OCI-LY3 (cell line): Measurements from ENCODE around the gene ARFRP1.

ENCODE experiments used
- H2AFZ ChIP-seq: fragments of 200-600, 300-600 bp; shearing (Covaris generic); 2 replicates; pipeline ENCODE4 v1.6.0; 2014; ENCODE audit warnings: antibody characterized with exemption, low read depth, low read length
- H3K27ac ChIP-seq: fragments of 200-600, 300-600 bp; sonication (generic); 2 replicates; pipeline ENCODE4 v1.5.1; 2014; ENCODE audit warnings: mild to moderate bottlenecking, low read length, moderate library complexity, mixed read lengths
- H3K27me3 ChIP-seq: fragments of 200-600, 300-600 bp; sonication (generic); 2 replicates; pipeline ENCODE4 v1.6.1; 2014; ENCODE audit warnings: low read depth, low read length, mixed read lengths
- H3K36me3 ChIP-seq: fragments of 200-600, 300-600 bp; sonication (generic); replicated peaks from 2 replicates; pipeline ENCODE3; 2014; ENCODE audit warnings: low read depth, low read length, mixed read lengths
- H3K4me1 ChIP-seq: fragments of 300-600, 200-600 bp; sonication (generic); 2 replicates; pipeline ENCODE4 v1.6.1; 2014; ENCODE audit warnings: low read length, mixed read lengths
- H3K4me2 ChIP-seq: fragments of 200-600, 300-600 bp; sonication (generic); 2 replicates; pipeline ENCODE4 v1.6.1; 2014; ENCODE audit warnings: low read length, mixed read lengths
- H3K4me3 ChIP-seq: fragments of 300-600, 200-600 bp; sonication (generic); 2 replicates; pipeline ENCODE4 v1.5.1; 2014; ENCODE audit warnings: antibody characterized with exemption, mild to moderate bottlenecking, low read length, moderate library complexity
- H3K79me2 ChIP-seq: fragments of 300-600, 200-600 bp; shearing (Covaris generic); 2 replicates; pipeline ENCODE4 v1.6.1; 2014; ENCODE audit warnings: mild to moderate bottlenecking, low read length, mixed read lengths
- H3K9ac ChIP-seq: fragments of 300-600, 200-600 bp; shearing (Covaris generic); 2 replicates; pipeline ENCODE4 v1.6.0; 2014; ENCODE audit warnings: mild to moderate bottlenecking, low read length, moderate library complexity
- H3K9me3 ChIP-seq: fragments of 200-600, 300-600 bp; shearing (Covaris generic); 2 replicates; pipeline ENCODE4 v1.6.1; 2014; ENCODE audit warnings: low read length, mixed read lengths; ENCODE audit not compliant: insufficient read depth
- H4K20me1 ChIP-seq: fragments of 200-600, 300-600 bp; sonication (generic); 2 replicates; pipeline ENCODE4 v1.6.1; 2016; ENCODE audit warnings: low read length, mixed read lengths; ENCODE audit not compliant: insufficient read depth
- EZH2phosphoT487 ChIP-seq: fragments of 200-600 bp; shearing (Covaris generic); IDR thresholded peaks from 2 replicates; pipeline ENCODE4 v1.6.1; 2018; ENCODE audit warnings: antibody characterized with exemption, mixed run types, low read depth
- TF ChIP-seq, protein P1 (sequence below): fragments of 200-600, 300-600 bp; sonication (generic); IDR thresholded peaks from 2 replicates; pipeline ENCODE4 v1.5.1; 2014; ENCODE audit warnings: antibody characterized with exemption, low read length, low read depth

ARFRP1 gene

DNA sequence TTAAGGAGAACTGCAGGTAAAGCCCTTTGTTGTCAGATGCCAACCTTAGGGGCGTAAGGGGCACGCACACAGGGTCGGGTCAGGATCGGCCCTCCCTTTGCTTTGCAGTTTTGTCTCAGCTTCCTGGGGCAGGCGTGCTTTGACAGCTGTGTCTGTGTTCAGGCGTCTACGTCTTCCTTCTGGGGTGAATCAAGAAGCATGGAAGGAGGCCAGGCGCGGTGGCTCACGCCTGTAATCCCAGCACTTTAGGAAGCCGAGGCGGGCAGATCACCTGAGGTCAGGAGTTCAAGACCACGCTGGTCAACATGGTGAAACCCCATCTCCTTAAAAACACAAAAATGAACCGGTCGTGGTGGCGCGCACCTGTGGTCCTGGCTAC, 1.4 kb upstream of the ARFRP1 start:
- peak overlapping the region; percentile 85 for H3K4me3 ChIP-seq
- H3K36me3 ChIP-seq, result peaks cover 58% of the 10 kb centered on the region
- H3K4me2 ChIP-seq, result peak overlapping the region; percentile 93

DNA sequence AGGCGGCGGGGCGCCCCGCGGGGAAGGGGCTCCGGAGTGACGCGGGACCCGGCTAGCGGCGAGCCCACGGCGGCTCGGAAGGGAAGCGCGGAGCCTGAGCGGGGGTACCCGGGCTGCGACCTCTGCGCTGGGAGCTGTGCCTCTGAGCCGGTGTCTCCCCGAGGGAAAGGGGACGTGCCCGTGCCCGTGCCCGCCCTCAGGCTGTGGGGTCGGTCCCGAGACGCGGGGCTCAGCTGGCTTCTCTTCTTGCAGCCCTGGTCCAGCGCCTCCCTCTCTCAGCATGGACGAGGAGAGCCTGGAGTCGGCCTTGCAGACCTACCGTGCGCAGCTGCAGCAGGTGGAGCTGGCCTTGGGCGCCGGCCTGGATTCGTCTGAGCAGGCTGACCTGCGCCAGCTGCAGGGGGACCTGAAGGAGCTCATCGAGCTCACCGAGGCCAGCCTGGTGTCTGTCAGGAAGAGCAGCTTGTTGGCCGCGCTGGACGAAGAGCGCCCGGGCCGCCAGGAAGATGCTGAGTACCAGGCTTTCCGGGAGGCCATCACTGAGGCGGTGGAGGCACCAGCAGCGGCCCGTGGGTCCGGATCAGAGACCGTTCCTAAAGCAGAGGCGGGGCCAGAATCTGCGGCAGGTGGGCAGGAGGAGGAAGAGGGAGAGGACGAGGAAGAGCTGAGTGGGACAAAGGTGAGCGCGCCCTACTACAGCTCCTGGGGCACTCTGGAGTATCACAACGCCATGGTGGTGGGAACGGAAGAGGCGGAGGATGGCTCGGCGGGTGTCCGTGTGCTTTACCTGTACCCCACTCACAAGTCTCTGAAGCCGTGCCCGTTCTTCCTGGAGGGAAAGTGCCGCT, 749 bp upstream of the ARFRP1 start:
- Histone ChIP-seq H2AFZ (no peak overlapping the region), H3K27ac (peak overlapping the region; percentile 11; the same call in 1 of the 2 replicates), H3K27me3 (no peaks in the 10 kb centered on the region), H3K36me3 (peaks cover 56% of the 10 kb centered on the region), H3K79me2 (peaks cover 76% of the 10 kb centered on the region), H3K4me1 (peaks cover 17% of the 10 kb centered on the region), H3K4me3 (peak overlapping the region; percentile 85), H3K9me3 (no peaks in the 10 kb centered on the region), H4K20me1 (0 out of 2 replicates have a peak, but pooled peaks cover 4% of the 10 kb centered on the region), H3K4me2 (peak overlapping the region; percentile 93), H3K9ac (peak overlapping the region; percentile 80)
- TF ChIP-seq, protein P1, sequence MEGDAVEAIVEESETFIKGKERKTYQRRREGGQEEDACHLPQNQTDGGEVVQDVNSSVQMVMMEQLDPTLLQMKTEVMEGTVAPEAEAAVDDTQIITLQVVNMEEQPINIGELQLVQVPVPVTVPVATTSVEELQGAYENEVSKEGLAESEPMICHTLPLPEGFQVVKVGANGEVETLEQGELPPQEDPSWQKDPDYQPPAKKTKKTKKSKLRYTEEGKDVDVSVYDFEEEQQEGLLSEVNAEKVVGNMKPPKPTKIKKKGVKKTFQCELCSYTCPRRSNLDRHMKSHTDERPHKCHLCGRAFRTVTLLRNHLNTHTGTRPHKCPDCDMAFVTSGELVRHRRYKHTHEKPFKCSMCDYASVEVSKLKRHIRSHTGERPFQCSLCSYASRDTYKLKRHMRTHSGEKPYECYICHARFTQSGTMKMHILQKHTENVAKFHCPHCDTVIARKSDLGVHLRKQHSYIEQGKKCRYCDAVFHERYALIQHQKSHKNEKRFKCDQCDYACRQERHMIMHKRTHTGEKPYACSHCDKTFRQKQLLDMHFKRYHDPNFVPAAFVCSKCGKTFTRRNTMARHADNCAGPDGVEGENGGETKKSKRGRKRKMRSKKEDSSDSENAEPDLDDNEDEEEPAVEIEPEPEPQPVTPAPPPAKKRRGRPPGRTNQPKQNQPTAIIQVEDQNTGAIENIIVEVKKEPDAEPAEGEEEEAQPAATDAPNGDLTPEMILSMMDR, result no peak
- no peak for TF ChIP-seq EZH2phosphoT487

More for the DNA sequence above, 1.4 kb upstream of the ARFRP1 start:
- H3K27ac ChIP-seq, result no peak overlapping the region
- no peaks in the 10 kb centered on the region for H3K9me3 ChIP-seq
- TF ChIP-seq, protein P1, result no peak
- no peak for TF ChIP-seq EZH2phosphoT487
- H3K4me1 ChIP-seq, result peaks cover 17% of the 10 kb centered on the region
- H2AFZ ChIP-seq, result no peak overlapping the region
- no peak overlapping the region for H3K9ac ChIP-seq
- H3K27me3 ChIP-seq, result no peaks in the 10 kb centered on the region
- H4K20me1 ChIP-seq, result 0 out of 2 replicates have a peak, but pooled peaks cover 4% of the 10 kb centered on the region
- H3K79me2 ChIP-seq, result peaks cover 81% of the 10 kb centered on the region

DNA sequence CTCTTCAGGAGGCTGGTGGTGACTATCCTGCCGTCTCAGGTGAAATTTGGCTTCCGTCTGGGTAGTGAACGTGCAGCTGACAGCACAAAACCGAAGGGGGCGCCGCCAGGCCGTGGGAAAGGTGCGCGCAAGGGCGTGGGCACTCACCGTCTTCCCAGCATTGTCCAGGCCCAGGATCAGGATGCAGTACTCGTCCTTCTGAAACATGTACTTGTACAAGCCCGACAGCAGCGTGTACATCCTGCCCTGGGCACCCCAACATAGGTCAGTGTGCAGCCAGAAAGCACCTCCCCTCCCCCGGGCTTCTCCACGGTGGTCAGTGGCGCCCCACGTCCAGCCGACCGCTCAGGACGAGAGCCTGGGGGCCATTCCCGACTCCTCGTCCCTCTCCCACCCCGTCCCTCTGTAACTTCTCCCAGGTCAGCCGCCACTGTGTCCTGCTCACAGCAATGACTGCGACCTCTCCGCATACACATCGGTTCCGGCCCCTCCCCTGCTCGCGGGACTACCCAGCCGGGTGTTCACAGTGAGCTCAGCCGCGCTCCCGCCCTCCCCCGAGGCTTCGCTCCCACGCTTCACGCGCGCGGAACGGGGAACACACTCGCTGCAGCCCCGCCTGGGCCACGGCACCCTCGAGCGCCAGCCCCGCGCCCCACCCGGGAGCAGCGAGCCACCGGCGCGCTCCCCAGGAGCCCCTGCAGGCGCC, 771 bp downstream of the ARFRP1 start:
- peaks cover 47% of the 10 kb centered on the region for H3K36me3 ChIP-seq
- peak overlapping the region; percentile 59 for H3K27ac ChIP-seq
- H3K27me3 ChIP-seq, result no peaks in the 10 kb centered on the region

More for the DNA sequence above, 771 bp downstream of the ARFRP1 start:
- H3K4me2 ChIP-seq, result peak overlapping the region; percentile 76
- 0 out of 2 replicates have a peak, but pooled peaks cover 4% of the 10 kb centered on the region for H4K20me1 ChIP-seq
- peaks cover 17% of the 10 kb centered on the region for H3K4me1 ChIP-seq
- TF ChIP-seq EZH2phosphoT487, result no peak
- TF ChIP-seq, protein P1, result peak; percentile 75
- peak overlapping the region; percentile 85 for H3K4me3 ChIP-seq
- no peak overlapping the region for H2AFZ ChIP-seq
- H3K9me3 ChIP-seq, result no peaks in the 10 kb centered on the region
- peak overlapping the region; percentile 80 for H3K9ac ChIP-seq
- H3K79me2 ChIP-seq, result peaks cover 61% of the 10 kb centered on the region
